HG02973 (cell line): ENCODE data around the gene ZNF33B.
A peak's percentile ranks its signal among the peaks of the same experiment; 100 is the strongest.
"Not testable (repeated sequence)": the region's sequence is repeated elsewhere in the genome, so short reads cannot be mapped to it uniquely, and the experiment has no call there.

Experiments
- ATAC-seq: cut with Tn5 transposase; IDR thresholded peaks from one replicate; pipeline ENCODE4 v1.9.1; 2021; ENCODE audit warnings: moderate library complexity; ENCODE audit not compliant: unreplicated experiment

Gene ZNF33B

GRCh38 chr10:42638055-42638820 is at the start of gene ZNF33B:
Gene ZNF33B, minus strand, starts transcription at chr10:42638570. Its CDS starts 1,642 bp downstream, at chr10:42636928.
- peak; percentile 93 for ATAC-seq

- ATAC-seq: no peak
Measured at GRCh38 chr10:42684517-42684916, 46.1 kb upstream of the ZNF33B start.

DNA sequence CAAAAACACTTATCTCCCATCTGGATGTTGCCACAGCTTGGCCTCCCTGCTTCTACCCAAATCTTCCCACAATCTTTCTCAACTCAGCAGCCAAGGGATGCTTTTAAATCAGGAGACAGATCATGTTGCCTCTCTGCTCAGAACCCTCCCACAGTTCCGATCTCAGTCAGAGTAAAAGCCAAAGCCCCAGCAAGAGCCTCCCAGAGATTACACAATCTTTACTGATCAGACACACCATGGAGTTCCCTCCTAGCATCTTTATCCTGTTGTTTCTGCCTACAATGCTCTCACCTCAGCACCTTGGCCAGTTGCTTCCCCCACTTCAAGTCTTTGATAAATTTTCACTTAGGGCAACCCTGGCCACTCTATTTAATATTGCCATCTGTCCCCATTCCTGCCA is 41.9 kb upstream of the ZNF33B start:
- ATAC-seq: no peak

GRCh38 chr10:42665181-42665979 is 27.0 kb upstream of the ZNF33B start:
- ATAC-seq: not testable (repeated sequence)

GRCh38 chr10:42654419-42654818 is 16.0 kb upstream of the ZNF33B start:
- no peak for ATAC-seq

GRCh38 chr10:42652858-42653257 is 14.5 kb upstream of the ZNF33B start:
- ATAC-seq: no peak

- ATAC-seq: no peak
Measured at GRCh38 chr10:42650374-42650773, 12.0 kb upstream of the ZNF33B start.

- ATAC-seq: no peak
Measured at GRCh38 chr10:42648512-42648911, 10.1 kb upstream of the ZNF33B start.

- no peak for ATAC-seq
Measured at GRCh38 chr10:42646687-42647640, 8.6 kb upstream of the ZNF33B start.

GRCh38 chr10:42646214-42646613 is 7.8 kb upstream of the ZNF33B start:
- ATAC-seq: no peak

DNA sequence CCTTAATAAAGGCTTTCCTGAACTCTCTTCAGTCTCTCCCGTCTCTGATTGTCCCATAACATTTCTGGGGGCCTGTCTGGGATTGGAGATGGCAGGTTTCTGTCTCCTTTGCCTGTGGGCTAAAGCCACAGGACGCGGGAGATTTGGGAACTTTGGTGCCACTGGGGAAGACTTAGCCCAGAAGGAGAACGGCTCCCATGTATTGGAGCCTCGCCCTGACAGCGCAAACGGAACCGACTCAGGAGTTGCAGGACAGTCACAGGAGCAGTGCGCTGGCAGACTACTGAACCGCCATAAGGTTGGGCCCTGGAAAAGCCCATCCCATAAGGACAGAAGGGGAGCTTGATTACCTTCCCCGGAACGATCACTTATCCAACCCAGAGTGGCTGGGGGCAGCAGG is 7.1 kb upstream of the ZNF33B start:
- ATAC-seq: no peak

DNA sequence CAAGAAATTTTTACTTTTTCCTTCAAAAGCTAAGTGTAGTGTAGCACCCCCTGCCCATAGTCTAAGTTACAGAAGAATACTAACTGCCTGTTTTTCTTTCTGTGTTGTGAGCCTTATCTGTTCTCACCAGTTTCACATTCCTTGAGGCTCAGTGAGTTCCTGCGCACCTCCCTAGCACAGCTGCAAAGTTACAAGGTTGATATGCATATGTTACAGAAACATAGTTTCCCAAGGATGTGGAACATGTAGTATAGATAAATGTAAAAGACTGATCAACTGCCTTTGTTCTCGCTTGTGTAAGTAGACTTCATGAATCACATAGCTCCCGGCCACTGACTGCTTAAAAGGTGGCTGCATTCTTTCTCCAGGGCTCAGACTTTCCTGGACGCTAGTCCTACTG is 6.7 kb upstream of the ZNF33B start:
- no peak for ATAC-seq

GRCh38 chr10:42640610-42641229 is 2.4 kb upstream of the ZNF33B start:
- no peak for ATAC-seq

GRCh38 chr10:42638821-42639270 is 476 bp upstream of the ZNF33B start:
- no peak for ATAC-seq

GRCh38 chr10:42637648-42638054 is 719 bp downstream of the ZNF33B start:
- ATAC-seq: no peak

DNA sequence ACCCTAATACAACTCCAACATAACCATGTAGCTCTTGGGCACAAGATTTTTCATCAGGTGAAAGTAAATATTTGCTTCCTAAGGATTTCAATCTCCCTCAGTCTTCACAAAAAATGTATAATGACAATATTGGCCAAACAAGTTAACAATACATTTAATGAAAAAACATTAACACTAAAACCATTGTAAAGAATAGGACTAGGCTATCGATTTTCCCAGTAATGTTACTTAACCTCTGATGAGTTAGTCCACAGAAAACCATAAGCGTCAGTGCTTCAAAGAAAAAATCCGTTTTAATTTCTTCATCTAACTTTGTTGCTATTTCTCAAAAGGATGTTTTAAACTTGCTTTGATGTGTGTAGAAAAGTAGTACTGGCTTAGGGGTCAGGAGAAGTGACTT is 1.2 kb downstream of the ZNF33B start:
- ATAC-seq: no peak

- ATAC-seq: no peak
Measured at GRCh38 chr10:42635098-42635497, 3.3 kb downstream of the ZNF33B start.

- ATAC-seq: no peak
Measured at GRCh38 chr10:42632564-42632963, 5.8 kb downstream of the ZNF33B start.

DNA sequence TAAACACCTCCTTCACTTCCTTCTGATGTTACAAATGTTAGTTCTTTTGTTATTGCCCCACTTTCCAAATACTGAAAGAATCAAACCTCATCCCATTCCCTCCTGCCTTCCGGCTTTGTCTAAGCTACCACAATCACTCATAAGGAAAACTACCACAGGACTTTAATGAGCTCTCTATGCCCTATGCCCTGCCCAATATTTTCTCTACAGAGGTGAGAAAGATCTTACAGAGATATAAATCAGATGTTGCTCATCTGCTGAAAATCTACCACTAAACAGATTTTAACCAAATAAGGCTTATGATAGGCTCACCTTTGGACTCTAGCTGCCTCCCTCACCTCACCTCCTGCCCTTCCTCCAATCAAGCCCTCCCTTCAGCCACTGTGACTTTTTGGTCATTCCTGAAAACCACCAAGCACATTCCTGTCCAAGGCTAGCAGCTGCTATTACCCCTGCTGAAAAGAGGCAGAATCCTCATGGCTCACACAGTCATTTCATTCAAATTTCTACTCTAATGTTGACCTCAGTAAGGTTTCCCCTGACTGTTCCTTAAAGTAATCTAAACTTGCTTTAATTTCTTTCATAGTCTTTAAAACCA is 7.7 kb downstream of the ZNF33B start:
- no peak for ATAC-seq

DNA sequence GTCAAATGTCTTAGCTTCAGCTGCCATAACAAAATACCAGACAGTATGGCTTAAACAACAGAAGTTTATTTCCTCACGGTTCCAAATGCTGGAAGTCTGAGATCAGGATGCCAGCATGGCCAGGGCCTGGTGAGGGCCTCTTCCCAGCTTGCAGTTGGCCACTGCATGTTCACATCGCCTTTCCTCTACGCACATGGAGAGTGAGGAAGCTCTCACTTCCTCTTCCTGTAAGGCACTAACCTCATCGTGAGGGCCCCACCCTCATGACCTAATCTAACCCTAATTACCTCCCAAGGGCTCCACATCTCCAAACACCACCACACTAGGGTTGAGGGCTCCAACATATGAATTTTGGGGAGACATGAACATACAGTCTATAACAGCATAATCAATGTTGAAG is 14.4 kb downstream of the ZNF33B start:
- ATAC-seq: no peak
